ENCODE results near the gene ZNF148. TPM values are rescaled to one million over a fixed set of nuclear protein-coding genes. Genes with fewer than 3 reads are reported as not detected.

ZNF148 gene
- total RNA-seq, 1 experiment from 2014 or later = 55.8 TPM

GRCh38 chr3:125383744-125384143 is 8.6 kb upstream of the ZNF148 start:
- Histone ChIP-seq H3K4me3 (ENCODE audit: low read depth in 2 of 2, low read length in 2 of 2) (no peak overlapping the region), H3K36me3 (ENCODE audit: control insufficient read depth, insufficient read depth, low read length) (no peaks in the 10 kb centered on the region), H3K4me1 (ENCODE audit: control insufficient read depth, insufficient read depth, low read length) (no peaks in the 10 kb centered on the region), H3K27me3 (ENCODE audit: control insufficient read depth, insufficient read depth, low read length) (no peaks in the 10 kb centered on the region), H3K27ac (ENCODE audit: low read length) (no peak overlapping the region), H3K9me3 (ENCODE audit: control insufficient read depth, insufficient read depth, low read depth, low read length) (no peaks in the 10 kb centered on the region)
- ATAC-seq (no peak), DNase-seq (ENCODE audit: low read depth, low spot score) (no peak)
- POLR2A ChIA-PET = no interaction called here
- CTCF ChIA-PET = no interaction called here
- no TSS peak for BruUV-seq (replicated peaks)
- intact Hi-C loops (cut with micrococcal nuclease; ENCODE audit: unreplicated experiment) = no loop called here
- in situ Hi-C loops (cut with HindIII; ENCODE audit: low pct_unique_long_range_greater_than_20kb, low sequenced_read_pairs) = no loop called here
- TF ChIP-seq CTCF (IDR thresholded peaks at IDR 0.05) (no peak), REST (IDR thresholded peaks at IDR 0.05; ENCODE audit: insufficient read depth in 1 of 2, low read depth in 2 of 2, low read length in 1 of 2) (no peak), TCF7L2 (IDR thresholded peaks at IDR 0.05; ENCODE audit: low read depth, low read length) (no peak), SIN3A (IDR thresholded peaks at IDR 0.05; ENCODE audit: borderline replicate concordance, insufficient read depth, low read depth, low read length) (no peak), POLR2AphosphoS5 (IDR thresholded peaks at IDR 0.05; ENCODE audit: low read depth, low read length) (no peak)

DNA sequence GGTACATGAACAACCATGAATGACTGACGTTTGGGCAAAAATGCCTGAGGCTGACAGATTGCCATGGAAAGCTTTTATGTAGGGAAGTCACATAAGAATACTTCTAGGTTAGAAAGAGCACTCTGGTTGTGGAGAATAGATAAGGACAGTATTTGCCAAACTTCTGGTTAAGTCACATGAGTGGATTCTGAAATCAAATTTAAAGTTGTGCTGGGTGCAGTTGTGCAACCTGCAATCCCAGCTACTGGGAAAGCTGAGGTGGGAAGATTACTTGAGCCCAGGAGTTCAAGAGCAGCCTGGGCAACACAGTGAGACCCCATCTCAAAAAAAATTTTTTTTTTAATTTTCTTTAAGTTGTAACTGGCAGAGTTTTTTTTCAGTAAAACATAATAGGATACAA is 7.2 kb upstream of the ZNF148 start:
- H3K4me1 ChIP-seq (ENCODE audit: control insufficient read depth, insufficient read depth, low read length) = no peaks in the 10 kb centered on the region
- H3K4me3 ChIP-seq (ENCODE audit: low read depth in 2 of 2, low read length in 2 of 2) = no peak overlapping the region
- TF ChIP-seq POLR2AphosphoS5 (IDR thresholded peaks at IDR 0.05; ENCODE audit: low read depth, low read length) = no peak
- TF ChIP-seq REST (IDR thresholded peaks at IDR 0.05; ENCODE audit: insufficient read depth in 1 of 2, low read depth in 2 of 2, low read length in 1 of 2) = no peak
- TF ChIP-seq SIN3A (IDR thresholded peaks at IDR 0.05; ENCODE audit: borderline replicate concordance, insufficient read depth, low read depth, low read length) = no peak
- no peak for TF ChIP-seq CTCF (IDR thresholded peaks at IDR 0.05)
- TF ChIP-seq TCF7L2 (IDR thresholded peaks at IDR 0.05; ENCODE audit: low read depth, low read length) = no peak
- no peaks in the 10 kb centered on the region for H3K27me3 ChIP-seq (ENCODE audit: control insufficient read depth, insufficient read depth, low read length)
- ChIA-PET POLR2A (no interaction called here), CTCF (no interaction called here)
- ATAC-seq (no peak), DNase-seq (ENCODE audit: low read depth, low spot score) (no peak)
- in situ Hi-C loops (cut with HindIII; ENCODE audit: low pct_unique_long_range_greater_than_20kb, low sequenced_read_pairs) = no loop called here
- H3K27ac ChIP-seq (ENCODE audit: low read length) = no peak overlapping the region
- no peaks in the 10 kb centered on the region for H3K9me3 ChIP-seq (ENCODE audit: control insufficient read depth, insufficient read depth, low read depth, low read length)
- no peaks in the 10 kb centered on the region for H3K36me3 ChIP-seq (ENCODE audit: control insufficient read depth, insufficient read depth, low read length)
- BruUV-seq (replicated peaks) = no TSS peak
- intact Hi-C loops (cut with micrococcal nuclease; ENCODE audit: unreplicated experiment) = no loop called here
